Type B pancreatic cell (in vitro differentiated cells): ENCODE measurements around the gene TEDC1. TPM values are rescaled to one million over a fixed set of nuclear protein-coding genes. Genes with fewer than 3 reads are reported as not detected.

Source experiments
- DNase-seq: peaks from one replicate; pipeline ENCODE4 v3.0.0; 2021; ENCODE audit warnings: mixed read lengths; ENCODE audit not compliant: unreplicated experiment; ENCODE audit errors: extremely low spot score
- H3K27ac Mint-ChIP-seq: 2 replicates; pipeline ENCODE4 v1.8.0; 2021; ENCODE audit warnings: mild to moderate bottlenecking, mixed read lengths
- H3K27me3 Mint-ChIP-seq: 2 replicates; pipeline ENCODE4 v1.8.0; 2021; ENCODE audit warnings: mixed read lengths
- H3K36me3 Mint-ChIP-seq: 2 replicates; pipeline ENCODE4 v1.8.0; 2021; ENCODE audit warnings: mixed read lengths
- H3K4me1 Mint-ChIP-seq: one replicate; pipeline ENCODE4 v1.8.0; 2021; ENCODE audit warnings: mixed read lengths; ENCODE audit not compliant: unreplicated experiment
- H3K4me3 Mint-ChIP-seq: 2 replicates; pipeline ENCODE4 v1.8.0; 2021; ENCODE audit warnings: mild to moderate bottlenecking, mixed read lengths
- H3K9me3 Mint-ChIP-seq: 2 replicates; pipeline ENCODE4 v1.8.0; 2021; ENCODE audit warnings: mixed read lengths
- CTCF ChIP-seq: fragments of 200-600 bp; sonication (generic); conservative IDR thresholded peaks from 2 replicates; pipeline ENCODE4 v1.5.0; 2021; ENCODE audit warnings: antibody characterized with exemption, mild to moderate bottlenecking
- total RNA-seq: library from RNA; stranded (reverse); gene quantifications from 2 replicates; pipeline ENCODE4 v1.2.1, GENCODE V29; 2021; ENCODE audit warnings: low replicate concordance

The TEDC1 gene
- total RNA-seq, 1 donor from 2014 or later, result 22.1 TPM

DNA sequence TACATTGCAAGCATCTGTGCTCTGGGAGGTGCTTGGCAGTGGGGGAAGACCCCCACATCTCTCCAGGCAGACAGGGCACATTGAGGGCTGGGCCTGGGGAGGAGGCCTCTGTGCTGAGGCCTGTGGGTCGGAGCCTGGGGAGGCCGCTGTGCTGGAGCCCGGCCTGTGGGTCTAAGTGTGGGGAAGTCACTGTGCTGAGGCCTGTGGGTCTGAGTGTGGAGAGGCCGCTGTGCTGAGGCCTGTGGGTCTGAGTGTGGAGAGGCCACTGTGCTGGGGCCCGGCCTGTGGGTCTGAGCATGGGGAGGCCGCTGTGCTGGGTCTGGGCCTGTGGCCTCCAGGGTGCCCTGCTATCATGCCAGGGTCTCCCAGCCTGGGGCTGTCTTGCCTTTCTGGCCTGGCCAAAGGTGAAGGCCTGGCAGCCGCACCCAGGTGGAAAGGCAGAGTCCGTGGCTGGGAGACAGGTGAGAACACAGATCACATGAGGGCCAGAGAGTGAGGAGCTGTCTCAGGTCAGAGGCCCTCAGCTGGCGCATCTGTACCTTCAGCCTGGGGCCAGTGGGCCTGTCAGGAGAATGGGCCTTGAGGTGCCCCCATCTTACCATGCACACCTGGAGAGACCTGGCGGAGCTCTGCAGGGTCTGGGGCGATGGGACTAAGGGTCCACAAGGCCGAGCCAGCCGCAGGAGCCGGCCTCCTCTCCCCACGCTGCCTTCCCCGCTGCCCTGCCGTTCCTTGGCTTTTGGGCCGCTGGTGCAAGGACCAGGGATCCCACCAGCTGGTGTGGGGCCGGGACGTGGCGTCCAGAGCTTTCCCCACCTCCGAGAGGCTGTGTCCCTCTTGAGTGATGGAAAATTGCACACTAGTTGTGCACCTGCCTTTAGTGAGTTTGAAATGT, 35.0 kb upstream of the TEDC1 start:
- H3K4me3 Mint-ChIP-seq, result no peak overlapping the region
- no peak for TF ChIP-seq CTCF
- no peaks in the 10 kb centered on the region for H3K27me3 Mint-ChIP-seq
- no peaks in the 10 kb centered on the region for H3K9me3 Mint-ChIP-seq
- H3K4me1 Mint-ChIP-seq, result no peaks in the 10 kb centered on the region
- no peak overlapping the region for H3K27ac Mint-ChIP-seq
- H3K36me3 Mint-ChIP-seq, result peaks cover 4% of the 10 kb centered on the region
- DNase-seq, result no peak

DNA sequence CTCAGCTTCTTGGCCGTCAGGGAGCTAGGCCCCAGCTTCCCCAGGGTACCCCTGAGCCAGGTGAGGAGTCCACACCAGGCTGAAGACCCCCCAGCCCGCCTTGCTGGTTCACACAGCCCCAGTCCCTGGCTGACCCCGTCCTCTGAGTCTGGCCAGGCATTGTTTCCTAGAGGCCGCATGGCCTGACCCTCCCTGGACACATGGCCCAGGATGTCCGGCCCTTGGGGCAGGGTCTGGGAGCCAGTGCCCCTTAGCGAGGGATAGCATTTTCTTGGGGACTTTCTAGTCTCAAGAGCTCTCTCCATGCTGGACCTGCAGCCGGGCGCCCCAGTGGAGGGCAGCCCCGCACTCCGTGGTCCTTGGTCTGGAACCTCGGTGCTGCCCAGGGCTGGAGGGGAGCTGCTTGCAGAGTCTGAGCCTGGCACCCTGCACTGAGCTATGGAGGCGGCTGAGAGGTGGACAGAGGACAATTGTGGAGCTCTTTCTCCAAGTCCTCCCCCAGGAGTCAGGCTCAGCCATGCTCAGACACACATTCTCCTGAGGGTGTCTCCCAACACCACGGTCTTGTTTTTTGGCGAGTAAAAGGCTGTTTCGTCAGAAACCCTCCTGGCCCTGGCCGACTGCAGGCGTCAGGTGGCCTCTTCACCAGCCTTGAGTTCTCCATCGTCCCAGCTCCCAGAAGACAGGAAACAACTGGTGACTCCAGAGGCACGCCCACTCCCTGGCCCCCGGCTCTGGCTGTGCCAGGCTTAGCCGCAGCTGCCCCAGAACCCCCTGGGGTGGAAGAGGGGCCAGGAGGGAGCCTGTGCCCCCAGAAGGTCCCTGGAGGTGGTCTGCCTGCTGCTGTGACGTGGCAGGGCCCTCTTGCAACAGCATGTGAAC, 34.1 kb upstream of the TEDC1 start:
- no peaks in the 10 kb centered on the region for H3K4me1 Mint-ChIP-seq
- H3K27me3 Mint-ChIP-seq, result no peaks in the 10 kb centered on the region
- no peak for DNase-seq
- no peak overlapping the region for H3K4me3 Mint-ChIP-seq
- H3K36me3 Mint-ChIP-seq, result peaks cover 4% of the 10 kb centered on the region
- no peak for TF ChIP-seq CTCF
- H3K27ac Mint-ChIP-seq, result no peak overlapping the region
- no peaks in the 10 kb centered on the region for H3K9me3 Mint-ChIP-seq

DNA sequence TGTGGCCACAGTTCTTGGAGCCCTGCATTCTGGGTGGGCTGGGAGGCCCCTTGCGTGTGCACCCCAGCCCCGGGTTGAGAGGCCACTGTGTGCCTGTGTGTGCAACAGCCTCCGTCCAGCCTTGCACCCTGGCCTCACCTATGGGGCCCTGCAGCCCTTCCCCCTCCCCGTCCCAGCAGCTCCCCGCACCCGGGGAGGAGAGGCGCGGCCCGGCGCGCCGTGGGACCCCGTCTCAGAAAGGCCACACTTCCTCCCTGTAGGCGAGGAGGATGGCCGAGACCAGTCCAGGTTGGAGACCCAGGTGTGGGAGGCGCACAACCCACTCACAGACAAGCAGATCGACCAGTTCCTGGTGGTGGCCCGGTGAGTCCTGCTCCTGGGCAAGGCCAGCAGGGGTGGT, 33.0 kb upstream of the TEDC1 start:
- DNase-seq, result no peak
- H3K27me3 Mint-ChIP-seq, result no peaks in the 10 kb centered on the region
- H3K27ac Mint-ChIP-seq, result no peak overlapping the region
- no peaks in the 10 kb centered on the region for H3K36me3 Mint-ChIP-seq
- no peak overlapping the region for H3K4me3 Mint-ChIP-seq
- H3K4me1 Mint-ChIP-seq, result no peaks in the 10 kb centered on the region
- no peaks in the 10 kb centered on the region for H3K9me3 Mint-ChIP-seq
- no peak for TF ChIP-seq CTCF

DNA sequence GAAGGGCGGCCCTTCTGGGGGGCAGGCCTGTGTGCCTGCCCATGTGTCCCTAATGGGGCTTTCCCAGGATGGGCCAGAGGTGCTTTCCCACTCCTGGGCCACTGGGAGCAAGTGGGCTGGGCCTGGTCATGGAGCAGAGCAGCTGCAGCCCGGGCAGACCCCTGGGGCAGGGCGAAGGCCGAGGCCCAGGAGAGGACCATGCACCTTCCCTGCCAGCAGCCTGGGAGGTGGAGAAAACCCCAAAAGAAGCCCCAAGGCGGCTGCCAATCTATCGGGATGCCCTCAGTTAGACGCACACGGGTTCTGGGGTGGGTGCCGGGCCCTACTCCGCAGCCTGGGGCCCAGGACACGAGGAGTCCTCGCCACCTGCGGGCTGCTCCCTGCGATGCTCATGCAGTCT, 32.5 kb upstream of the TEDC1 start:
- Mint-ChIP-seq H3K36me3 (no peaks in the 10 kb centered on the region), H3K4me1 (no peaks in the 10 kb centered on the region), H3K4me3 (no peak overlapping the region), H3K27ac (no peak overlapping the region), H3K27me3 (no peaks in the 10 kb centered on the region), H3K9me3 (no peaks in the 10 kb centered on the region)
- no peak for TF ChIP-seq CTCF
- no peak for DNase-seq

DNA sequence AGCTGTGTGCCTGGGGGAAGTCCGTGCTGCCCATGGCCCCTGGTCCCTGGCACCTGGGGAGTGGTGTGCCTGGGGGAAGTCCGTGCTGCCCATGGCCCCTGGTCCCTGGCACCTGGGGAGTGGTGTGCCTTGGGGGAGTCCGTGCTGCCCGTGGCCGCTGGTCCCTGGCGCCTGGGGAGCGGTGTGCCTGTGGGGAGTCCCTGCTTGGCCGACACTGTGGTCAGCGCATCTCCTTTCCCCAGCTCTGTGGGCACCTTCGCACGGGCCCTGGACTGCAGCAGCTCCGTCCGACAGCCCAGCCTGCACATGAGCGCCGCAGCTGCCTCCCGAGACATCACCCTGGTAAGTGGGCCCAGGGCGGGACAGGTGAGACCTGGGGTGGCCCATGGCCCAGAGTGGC, 30.9 kb upstream of the TEDC1 start:
- no peak for DNase-seq
- no peak overlapping the region for H3K4me3 Mint-ChIP-seq
- H3K9me3 Mint-ChIP-seq, result no peaks in the 10 kb centered on the region
- H3K4me1 Mint-ChIP-seq, result no peaks in the 10 kb centered on the region
- no peaks in the 10 kb centered on the region for H3K27me3 Mint-ChIP-seq
- no peaks in the 10 kb centered on the region for H3K36me3 Mint-ChIP-seq
- no peak for TF ChIP-seq CTCF
- H3K27ac Mint-ChIP-seq, result no peak overlapping the region
